Fibroblast of skin of back (primary cell): ENCODE data around the gene POLA2.
"Not testable (repeated sequence)": the region's sequence is repeated elsewhere in the genome, so short reads cannot be mapped to it uniquely, and the experiment has no call there.

Source experiments
- DNase-seq: peaks from one replicate; pipeline ENCODE4 v3.0.0-alpha.2; 2013

POLA2 gene

DNA sequence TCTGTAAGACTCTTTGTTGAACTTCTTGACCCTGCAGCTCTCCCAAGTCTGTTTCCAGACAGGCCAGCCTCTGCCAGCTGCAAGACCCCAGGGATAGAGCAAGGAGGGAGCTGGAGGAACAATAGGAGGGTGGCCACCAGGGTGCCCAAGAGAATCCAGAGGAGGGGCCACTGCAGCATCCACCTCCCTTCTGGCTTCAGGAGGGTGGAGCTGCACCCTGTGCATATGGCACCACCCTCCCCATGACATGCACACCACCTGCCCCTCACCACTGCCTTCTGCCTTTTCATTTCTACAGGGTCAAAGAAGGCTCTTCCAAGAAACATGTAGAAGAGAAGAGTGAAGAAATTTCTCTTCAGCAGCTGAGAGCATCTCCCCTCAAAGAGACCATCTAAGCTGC lies 20.1 kb upstream of the POLA2 start:
- DNase-seq: no peak

GRCh38 chr11:65242389-65242788 lies 19.4 kb upstream of the POLA2 start:
- DNase-seq: no peak

DNA sequence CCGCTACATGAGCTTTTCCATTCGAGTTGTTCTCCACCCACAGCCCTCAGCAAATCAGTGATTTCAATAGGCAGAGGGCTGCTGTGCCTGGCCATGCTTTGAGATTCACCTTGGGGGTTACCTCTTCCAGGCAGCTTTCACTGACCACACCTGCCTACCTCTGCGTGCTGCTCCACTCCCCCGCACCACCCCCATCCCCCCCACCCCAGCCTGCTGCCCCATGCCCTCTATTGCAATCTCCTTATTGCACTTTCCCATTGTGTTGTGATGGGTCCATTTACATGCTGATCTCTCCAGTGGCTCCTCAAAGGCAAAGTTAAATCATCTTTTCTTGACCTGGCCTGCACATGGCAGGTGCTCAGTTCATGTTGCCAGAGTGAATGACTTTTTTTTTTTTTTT lies 18.0 kb upstream of the POLA2 start:
- DNase-seq: no peak

GRCh38 chr11:65245046-65245445 lies 16.7 kb upstream of the POLA2 start:
- not testable (repeated sequence) for DNase-seq

DNA sequence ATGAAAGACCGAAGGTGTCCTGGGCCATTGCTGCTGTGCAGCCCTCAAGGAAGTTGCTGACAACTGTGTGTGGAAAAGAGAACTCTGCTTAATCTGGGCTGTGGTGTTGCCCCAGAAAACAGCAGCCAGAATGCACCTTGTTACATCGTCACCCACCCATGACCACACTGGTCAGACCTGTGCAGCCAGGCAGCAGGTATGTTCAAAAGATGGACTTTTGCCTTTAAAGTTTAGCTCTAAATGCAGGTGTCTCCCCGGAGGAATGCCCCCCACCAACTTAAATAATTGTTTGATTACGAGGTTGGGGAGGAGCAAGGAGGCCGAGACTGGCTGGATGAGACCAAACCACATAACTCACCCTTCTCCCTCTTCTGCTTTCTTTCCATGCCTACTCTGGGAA lies 15.3 kb upstream of the POLA2 start:
- DNase-seq: no peak

DNA sequence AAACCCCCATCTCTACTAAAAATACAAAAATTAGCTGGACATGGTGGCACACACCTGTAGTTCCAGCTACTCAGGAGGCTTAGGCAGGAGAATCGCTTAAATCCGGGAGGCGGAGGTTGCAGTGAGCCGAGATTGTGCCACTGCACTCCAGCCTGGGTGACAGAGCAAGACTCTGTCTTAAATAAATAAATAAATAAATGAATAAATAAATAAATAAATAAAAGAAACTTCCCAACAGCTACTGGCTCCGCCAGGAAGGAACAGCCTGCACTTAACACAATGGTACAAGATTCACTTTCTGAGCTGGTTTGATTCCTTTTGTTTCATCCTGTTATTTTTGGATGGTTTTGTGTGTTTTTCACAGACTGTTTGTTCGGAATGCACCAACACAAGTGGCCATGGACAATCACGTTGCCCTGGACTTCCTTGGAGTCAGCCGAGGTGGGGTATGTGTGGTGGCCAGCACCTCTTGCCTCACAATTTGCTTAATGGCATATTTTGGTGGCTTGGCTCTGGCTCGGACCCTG lies 13.5 kb upstream of the POLA2 start:
- not testable (repeated sequence) for DNase-seq

DNA sequence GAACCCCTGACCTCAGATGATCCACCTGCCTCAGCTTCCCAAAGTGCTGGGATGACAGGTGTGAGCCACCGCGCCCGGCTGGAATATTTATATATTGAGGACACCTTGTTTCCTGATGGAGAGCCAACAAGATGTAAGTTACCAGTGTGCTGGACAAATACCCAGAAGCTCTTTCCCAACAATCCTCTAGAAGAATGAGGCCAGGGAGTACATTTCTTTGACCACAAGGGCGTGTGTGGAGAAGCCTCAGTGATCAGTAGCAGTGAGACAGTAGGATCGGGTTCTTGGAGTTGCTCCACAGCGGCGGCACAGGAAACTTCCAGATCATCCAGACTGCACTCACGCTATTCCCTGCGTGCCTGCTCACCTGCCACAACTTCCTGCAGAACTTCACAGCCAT lies 10.3 kb upstream of the POLA2 start:
- no peak for DNase-seq

DNA sequence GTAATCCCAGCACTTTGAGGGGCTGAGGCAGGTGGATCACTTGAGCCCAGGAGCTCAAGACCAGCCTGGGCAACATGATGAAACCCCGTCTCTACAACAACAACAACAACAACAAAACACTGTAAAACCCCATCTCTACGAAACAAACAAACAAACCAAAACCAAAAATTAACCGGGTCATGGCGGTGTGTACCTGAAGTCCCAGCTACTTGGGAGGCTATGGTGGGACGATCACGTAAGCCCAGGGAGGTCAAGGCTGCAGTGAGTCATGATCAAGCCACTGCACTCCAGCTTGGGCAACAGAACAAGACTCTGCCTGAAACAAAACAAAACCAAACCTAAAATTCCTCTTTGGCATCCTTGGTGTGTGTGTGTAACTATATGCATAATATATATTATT lies 7.0 kb upstream of the POLA2 start:
- DNase-seq: no peak

- DNase-seq: no peak
Measured at GRCh38 chr11:65258988-65259387, 2.8 kb upstream of the POLA2 start.

GRCh38 chr11:65260302-65260701 lies 1.5 kb upstream of the POLA2 start:
- no peak for DNase-seq

DNA sequence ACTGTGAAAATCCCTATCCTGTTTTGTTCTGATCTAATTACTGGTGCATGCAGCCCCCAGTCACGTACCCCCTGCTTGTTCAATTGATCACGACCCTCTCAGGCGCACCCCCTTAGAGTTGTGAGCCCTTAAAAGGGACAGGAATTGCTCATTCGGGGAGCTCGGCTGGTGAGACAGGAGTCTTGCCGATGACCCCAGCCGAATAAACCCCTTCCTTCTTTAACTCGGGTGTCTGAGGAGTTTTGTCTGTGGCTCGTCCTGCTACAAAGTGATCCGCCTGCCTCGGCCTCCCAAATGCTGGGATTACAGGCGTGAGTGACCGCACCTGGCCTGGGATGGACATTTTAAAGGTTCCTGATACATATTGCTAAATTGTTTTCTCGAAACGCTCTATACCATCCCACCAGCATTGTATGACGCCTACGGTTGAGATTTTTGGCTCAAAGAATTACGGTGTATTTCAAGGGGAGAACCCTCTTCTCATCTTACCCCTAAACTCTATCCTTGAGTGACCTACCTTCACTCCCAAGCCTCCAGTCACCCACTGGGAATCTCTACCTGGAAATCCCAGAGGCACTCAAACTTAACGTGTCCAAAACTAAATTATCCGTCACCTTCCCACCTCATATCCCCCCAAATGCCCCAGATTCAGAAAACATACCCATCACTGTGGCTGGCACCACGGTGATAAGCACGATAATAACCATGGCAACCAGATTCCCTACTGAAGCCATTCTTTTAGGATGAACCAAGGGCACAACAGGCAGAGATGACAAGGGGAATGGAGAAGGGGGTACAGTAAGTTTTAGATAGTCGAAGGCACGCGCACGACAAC lies 789 bp upstream of the POLA2 start:
- DNase-seq: no peak

GRCh38 chr11:65262381-65262680 lies 569 bp downstream of the POLA2 start:
- DNase-seq: no peak

DNA sequence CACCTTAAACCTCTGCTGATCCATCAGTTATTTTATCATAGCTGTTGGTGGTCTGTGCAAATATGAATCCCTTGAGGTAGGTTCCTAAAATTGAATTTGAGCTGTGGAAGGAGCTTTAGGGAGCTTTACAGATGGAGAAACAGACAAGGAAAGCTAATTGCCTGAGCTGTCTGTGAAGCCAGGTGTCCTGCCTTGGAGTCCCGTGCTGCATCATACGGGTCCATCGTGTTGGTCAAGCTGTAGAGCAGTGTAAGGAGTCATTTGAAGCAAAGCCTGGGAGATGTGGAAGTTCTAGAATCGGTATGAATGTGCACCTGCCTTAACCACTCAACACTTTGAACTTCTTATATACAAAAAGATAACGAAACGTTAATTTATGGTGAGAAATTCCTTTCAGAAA lies 1.0 kb downstream of the POLA2 start:
- DNase-seq: no peak

DNA sequence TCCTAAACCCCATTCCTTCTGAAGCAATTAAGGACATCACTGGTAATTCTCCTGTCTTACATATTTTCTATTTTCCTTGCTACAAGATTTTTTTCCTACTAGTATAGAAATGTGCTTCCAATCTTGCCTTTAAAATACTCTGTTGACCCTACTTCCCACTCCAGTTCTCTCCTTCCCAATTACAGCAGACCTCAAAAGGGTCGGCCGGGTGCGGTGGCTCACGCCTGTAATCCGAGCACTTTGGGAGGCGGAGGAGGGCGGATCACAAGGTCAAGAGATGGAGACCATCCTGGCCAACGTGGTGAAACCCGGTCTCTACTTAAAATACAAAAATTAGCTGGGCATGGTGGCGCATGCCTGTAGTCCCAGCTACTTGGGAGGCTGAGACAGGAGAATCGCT lies 3.0 kb downstream of the POLA2 start:
- not testable (repeated sequence) for DNase-seq

GRCh38 chr11:65266210-65266609 lies 4.4 kb downstream of the POLA2 start:
- DNase-seq: no peak

- DNase-seq: peak; percentile 93
Measured at GRCh38 chr11:65274735-65275682, 13.2 kb downstream of the POLA2 start.

DNA sequence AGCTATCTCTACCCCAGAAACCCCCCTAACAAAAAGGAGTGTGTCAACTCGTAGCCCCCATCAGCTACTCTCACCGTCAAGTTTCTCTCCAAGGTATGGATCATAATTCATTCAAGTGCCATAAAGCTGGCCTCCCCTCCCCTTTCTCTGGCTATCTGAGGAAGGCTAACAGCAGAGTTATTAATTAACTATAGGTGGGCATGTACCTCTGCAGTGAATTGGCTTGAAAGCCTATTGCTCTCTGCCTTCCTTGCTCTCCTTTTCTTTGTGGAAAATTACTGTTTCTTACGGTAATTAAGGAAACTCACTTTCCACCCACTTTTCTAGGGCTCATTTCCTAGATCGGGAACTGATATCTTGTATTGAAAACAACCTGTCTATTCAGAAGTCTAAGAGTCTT lies 14.1 kb downstream of the POLA2 start:
- DNase-seq: no peak

DNA sequence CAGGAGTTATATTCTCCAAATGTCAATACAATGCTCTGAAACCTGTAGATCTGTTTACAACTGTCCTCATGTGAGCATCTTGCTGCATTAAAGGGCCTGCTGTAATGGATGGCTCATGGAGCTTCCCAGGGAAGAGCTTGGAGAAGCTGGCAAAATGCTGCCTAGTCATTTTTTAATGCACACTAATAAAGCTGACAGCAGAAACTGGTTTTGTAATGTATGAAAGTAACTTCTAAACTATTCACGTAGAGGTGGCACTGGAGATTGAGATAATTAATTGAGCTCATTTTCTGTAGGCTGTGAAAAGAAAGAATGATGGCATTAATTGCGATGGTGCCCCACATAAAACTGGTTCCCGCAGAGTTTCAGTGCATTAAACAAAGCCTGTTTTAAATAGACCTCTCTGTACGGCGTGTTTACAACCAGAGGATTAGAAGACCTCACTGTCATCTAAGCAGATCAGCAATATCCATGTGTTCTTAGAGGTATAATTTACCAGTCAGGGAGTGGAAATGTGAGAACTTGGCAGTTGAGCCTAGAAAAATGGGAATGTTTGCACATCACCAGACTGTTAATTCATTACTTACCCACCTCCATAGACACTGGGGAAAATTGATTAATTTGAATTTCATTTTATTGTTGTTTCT lies 16.0 kb downstream of the POLA2 start:
- no peak for DNase-seq

DNA sequence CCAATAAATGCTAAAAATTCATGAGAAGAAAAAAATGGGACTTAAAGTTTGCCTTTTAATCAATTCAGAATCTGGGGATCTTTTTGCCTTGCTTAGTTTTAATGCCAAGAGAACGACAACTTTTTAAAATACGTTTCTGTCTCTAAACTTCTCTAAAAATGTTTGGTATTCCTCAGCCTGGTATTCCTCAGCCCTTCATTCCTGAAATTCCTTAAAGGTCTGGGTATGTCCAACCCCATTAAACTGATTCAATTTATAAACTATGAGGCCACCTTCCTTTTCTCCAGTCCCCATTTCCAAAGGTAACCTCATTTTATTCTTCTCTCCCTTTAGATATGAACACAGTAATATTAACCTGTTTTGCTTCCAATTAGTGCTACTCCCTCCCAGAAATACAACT lies 16.6 kb downstream of the POLA2 start:
- DNase-seq: peak; percentile 53

DNA sequence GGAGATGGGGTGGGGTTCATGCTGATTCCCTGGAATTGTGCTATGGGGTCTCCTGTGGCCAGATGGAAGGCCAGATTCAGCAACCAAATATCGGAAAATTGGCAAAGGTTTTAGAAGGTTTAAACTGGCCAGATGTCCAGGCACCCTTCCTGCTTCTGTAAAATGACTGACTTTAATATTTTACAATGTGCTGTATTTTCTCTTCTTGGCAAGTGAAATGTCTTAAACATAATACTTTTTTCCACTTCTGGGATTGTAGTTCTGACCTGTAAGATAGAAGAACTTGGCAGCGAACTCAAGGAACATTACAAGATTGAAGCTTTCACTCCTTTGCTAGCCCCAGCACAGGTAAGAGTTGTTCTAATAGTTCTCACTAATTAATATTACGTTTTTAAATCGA lies 17.5 kb downstream of the POLA2 start:
- DNase-seq: no peak

GRCh38 chr11:65279741-65280440 lies 18.1 kb downstream of the POLA2 start:
- peak; percentile 93 for DNase-seq

GRCh38 chr11:65280646-65281045 lies 18.9 kb downstream of the POLA2 start:
- DNase-seq: no peak
